Measurements from ENCODE around the gene OTOG.
A peak's percentile ranks its signal among the peaks of the same experiment; 100 is the strongest.

Gene OTOG

GRCh38 chr11:17588166-17588565, 41.1 kb downstream of the OTOG start:
- no peak for DNase-seq (ENCODE audit: low read depth)

GRCh38 chr11:17588721-17589120, 41.7 kb downstream of the OTOG start:
- no peak for DNase-seq (ENCODE audit: low read depth)

- no peak for DNase-seq (ENCODE audit: low read depth)
Measured at GRCh38 chr11:17590463-17590862, 43.4 kb downstream of the OTOG start.

GRCh38 chr11:17591293-17591692, 44.2 kb downstream of the OTOG start:
- DNase-seq (ENCODE audit: low read depth) = no peak

- no peak for DNase-seq (ENCODE audit: low read depth)
Measured at GRCh38 chr11:17593466-17594245, 46.6 kb downstream of the OTOG start.

GRCh38 chr11:17594686-17595192, 47.7 kb downstream of the OTOG start:
- DNase-seq (ENCODE audit: low read depth) = no peak

GRCh38 chr11:17595526-17596309, 48.7 kb downstream of the OTOG start:
- no peak for DNase-seq (ENCODE audit: low read depth)

- no peak for DNase-seq (ENCODE audit: low read depth)
Measured at GRCh38 chr11:17596310-17596669, 49.2 kb downstream of the OTOG start.

GRCh38 chr11:17596711-17597110, 49.7 kb downstream of the OTOG start:
- no peak for DNase-seq (ENCODE audit: low read depth)

GRCh38 chr11:17597770-17598169, 50.7 kb downstream of the OTOG start:
- DNase-seq (ENCODE audit: low read depth) = no peak

GRCh38 chr11:17598700-17599459, 51.8 kb downstream of the OTOG start:
- DNase-seq (ENCODE audit: low read depth) = peak; percentile 42

- DNase-seq (ENCODE audit: low read depth) = no peak
Measured at GRCh38 chr11:17599460-17599925, 52.4 kb downstream of the OTOG start.

- DNase-seq (ENCODE audit: low read depth) = no peak
Measured at GRCh38 chr11:17600316-17601255, 53.5 kb downstream of the OTOG start.

GRCh38 chr11:17601256-17601671, 54.2 kb downstream of the OTOG start:
- no peak for DNase-seq (ENCODE audit: low read depth)

- no peak for DNase-seq (ENCODE audit: low read depth)
Measured at GRCh38 chr11:17601676-17602075, 54.6 kb downstream of the OTOG start.

- no peak for DNase-seq (ENCODE audit: low read depth)
Measured at GRCh38 chr11:17602105-17603001, 55.3 kb downstream of the OTOG start.

GRCh38 chr11:17603056-17603825, 56.2 kb downstream of the OTOG start:
- DNase-seq (ENCODE audit: low read depth) = no peak

- no peak for DNase-seq (ENCODE audit: low read depth)
Measured at GRCh38 chr11:17604201-17604914, 57.3 kb downstream of the OTOG start.

GRCh38 chr11:17604915-17605233, 57.8 kb downstream of the OTOG start:
- no peak for DNase-seq (ENCODE audit: low read depth)

All from T follicular helper cell (primary cell).